Endothelial cell of umbilical vein (primary cell): ENCODE measurements around the gene CACNA2D3.

ENCODE experiments used
- CTCF ChIP-seq, 2 donors: IDR thresholded peaks; 1 replicate in 1 of 2; 2 replicates in 1 of 2; pipeline ENCODE4 v1.5.1; 2011; ENCODE audit warnings: low read length in 2 of 2, mild to moderate bottlenecking in 2 of 2, moderate library complexity in 2 of 2, control low read depth in 1 of 2, inconsistent platforms in 1 of 2, low read depth in 1 of 2; ENCODE audit not compliant: insufficient read depth in 1 of 2; ENCODE audit errors: extremely low read depth in 1 of 2
- EZH2 ChIP-seq: IDR thresholded peaks from 2 replicates; pipeline ENCODE4 v1.6.1; 2012; ENCODE audit warnings: borderline replicate concordance, low read depth, mild to moderate bottlenecking, moderate library complexity, low read length, inconsistent platforms; ENCODE audit not compliant: severe bottlenecking
- FOS ChIP-seq: IDR thresholded peaks from 2 replicates; pipeline ENCODE4 v1.6.1; 2011; ENCODE audit warnings: mild to moderate bottlenecking, low read length, moderate library complexity, borderline replicate concordance; ENCODE audit not compliant: insufficient read depth
- GATA2 ChIP-seq: IDR thresholded peaks from 2 replicates; pipeline ENCODE4 v1.7.0; 2011; ENCODE audit warnings: low read depth, mild to moderate bottlenecking, moderate library complexity, mixed read lengths, low read length; ENCODE audit not compliant: insufficient read length, insufficient read depth
- JUN ChIP-seq: IDR thresholded peaks from 2 replicates; pipeline ENCODE4 v1.6.1; 2011; ENCODE audit warnings: borderline replicate concordance, low read depth; ENCODE audit not compliant: insufficient read length, insufficient read depth
- MAX ChIP-seq: IDR thresholded peaks from 2 replicates; pipeline ENCODE4 v1.6.1; 2011; ENCODE audit not compliant: insufficient read depth, insufficient read length
- MYC ChIP-seq: IDR thresholded peaks from one replicate; pipeline ENCODE4 v1.6.1; 2011; ENCODE audit warnings: mild to moderate bottlenecking, low read depth, low read length
- POLR2A ChIP-seq: IDR thresholded peaks from 2 replicates; pipeline ENCODE4 v1.6.1; 2012; ENCODE audit warnings: low read depth, mild to moderate bottlenecking, control low read depth, low read length
- POLR2AphosphoS5 ChIP-seq: IDR thresholded peaks from 2 replicates; pipeline ENCODE4 v1.6.1; 2012; ENCODE audit warnings: low read depth, mild to moderate bottlenecking, control low read depth, low read length, moderate library complexity; ENCODE audit not compliant: insufficient read depth

GRCh38 chr3:54577313-54577712 lies 455.0 kb downstream of the CACNA2D3 start:
- TF ChIP-seq POLR2A: no peak
- TF ChIP-seq GATA2: no peak
- no peak for TF ChIP-seq POLR2AphosphoS5
- no peak for TF ChIP-seq CTCF (IDR thresholded peaks at IDR 0.05; ENCODE audit: extremely low read depth in 1 of 2, insufficient read depth in 1 of 2, low read depth in 1 of 2, low read length in 2 of 2)
- no peak for TF ChIP-seq EZH2
- no peak for TF ChIP-seq MAX
- no peak for TF ChIP-seq MYC
- no peak for TF ChIP-seq JUN
- TF ChIP-seq FOS: no peak
